KMS-11 (cell line): ENCODE measurements around the gene ZNF827.

Source experiments
- H2AFZ ChIP-seq: fragments of 200-600 bp; sonication (generic); 2 replicates; pipeline ENCODE4 v1.6.1; 2016; ENCODE audit warnings: antibody characterized with exemption, mixed run types, low read depth
- H3K27ac ChIP-seq: fragments of 200-600 bp; sonication (generic); 2 replicates; pipeline ENCODE4 v1.6.1; 2016; ENCODE audit warnings: mild to moderate bottlenecking, mixed run types
- H3K27me3 ChIP-seq: fragments of 200-600 bp; sonication (generic); 2 replicates; pipeline ENCODE4 v1.6.1; 2017; ENCODE audit warnings: mild to moderate bottlenecking, low read depth, mixed run types, moderate library complexity; ENCODE audit not compliant: insufficient read depth
- H3K36me3 ChIP-seq: fragments of 200-600 bp; sonication (generic); 2 replicates; pipeline ENCODE4 v1.6.1; 2017; ENCODE audit warnings: mild to moderate bottlenecking, mixed run types; ENCODE audit not compliant: insufficient read depth
- H3K4me1 ChIP-seq: fragments of 200-600 bp; sonication (generic); 2 replicates; pipeline ENCODE4 v1.6.1; 2016; ENCODE audit warnings: mild to moderate bottlenecking, low read depth, mixed run types; ENCODE audit not compliant: poor library complexity, severe bottlenecking
- H3K4me2 ChIP-seq: fragments of 200-600 bp; sonication (generic); 2 replicates; pipeline ENCODE4 v1.7.0; 2016; ENCODE audit warnings: mild to moderate bottlenecking, mixed run types
- H3K4me3 ChIP-seq: fragments of 200-600 bp; sonication (generic); IDR thresholded peaks from 2 replicates; pipeline ENCODE4 v1.6.1; 2017; ENCODE audit warnings: low read depth, low read length, mixed read lengths; ENCODE audit not compliant: insufficient read depth
- H3K79me2 ChIP-seq: fragments of 200-600 bp; sonication (generic); 2 replicates; pipeline ENCODE4 v1.6.1; 2016; ENCODE audit warnings: low read depth, mixed run types; ENCODE audit not compliant: insufficient read depth
- H3K9ac ChIP-seq: fragments of 200-600 bp; sonication (generic); 2 replicates; pipeline ENCODE4 v1.6.1; 2016; ENCODE audit warnings: mild to moderate bottlenecking, mixed run types
- H4K20me1 ChIP-seq: fragments of 200-600 bp; sonication (generic); 2 replicates; pipeline ENCODE4 v1.6.1; 2016; ENCODE audit warnings: mild to moderate bottlenecking, mixed run types; ENCODE audit not compliant: insufficient read depth
- TF ChIP-seq, protein P1 (sequence below): fragments of 200-600 bp; sonication (generic); conservative IDR thresholded peaks from 2 replicates; pipeline ENCODE4 v1.6.1; 2017; ENCODE audit warnings: low read depth, mild to moderate bottlenecking, antibody characterized with exemption, low read length, moderate library complexity, mixed read lengths

Gene ZNF827

GRCh38 chr4:145757188-145757587, 181.4 kb downstream of the ZNF827 start:
- H2AFZ ChIP-seq = no peak overlapping the region
- H3K36me3 ChIP-seq = no peaks in the 10 kb centered on the region
- TF ChIP-seq, protein P1, sequence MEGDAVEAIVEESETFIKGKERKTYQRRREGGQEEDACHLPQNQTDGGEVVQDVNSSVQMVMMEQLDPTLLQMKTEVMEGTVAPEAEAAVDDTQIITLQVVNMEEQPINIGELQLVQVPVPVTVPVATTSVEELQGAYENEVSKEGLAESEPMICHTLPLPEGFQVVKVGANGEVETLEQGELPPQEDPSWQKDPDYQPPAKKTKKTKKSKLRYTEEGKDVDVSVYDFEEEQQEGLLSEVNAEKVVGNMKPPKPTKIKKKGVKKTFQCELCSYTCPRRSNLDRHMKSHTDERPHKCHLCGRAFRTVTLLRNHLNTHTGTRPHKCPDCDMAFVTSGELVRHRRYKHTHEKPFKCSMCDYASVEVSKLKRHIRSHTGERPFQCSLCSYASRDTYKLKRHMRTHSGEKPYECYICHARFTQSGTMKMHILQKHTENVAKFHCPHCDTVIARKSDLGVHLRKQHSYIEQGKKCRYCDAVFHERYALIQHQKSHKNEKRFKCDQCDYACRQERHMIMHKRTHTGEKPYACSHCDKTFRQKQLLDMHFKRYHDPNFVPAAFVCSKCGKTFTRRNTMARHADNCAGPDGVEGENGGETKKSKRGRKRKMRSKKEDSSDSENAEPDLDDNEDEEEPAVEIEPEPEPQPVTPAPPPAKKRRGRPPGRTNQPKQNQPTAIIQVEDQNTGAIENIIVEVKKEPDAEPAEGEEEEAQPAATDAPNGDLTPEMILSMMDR = no peak
- H3K79me2 ChIP-seq = no peaks in the 10 kb centered on the region
- no peaks in the 10 kb centered on the region for H3K4me1 ChIP-seq
- H4K20me1 ChIP-seq = no peaks in the 10 kb centered on the region
- H3K27me3 ChIP-seq = no peaks in the 10 kb centered on the region
- H3K27ac ChIP-seq = no peak overlapping the region
- H3K9ac ChIP-seq = no peak overlapping the region
- no peak overlapping the region for H3K4me2 ChIP-seq
- no peak overlapping the region for H3K4me3 ChIP-seq

- H2AFZ ChIP-seq = no peak overlapping the region
- H3K36me3 ChIP-seq = no peaks in the 10 kb centered on the region
- H3K4me3 ChIP-seq = no peak overlapping the region
- no peak overlapping the region for H3K4me2 ChIP-seq
- no peaks in the 10 kb centered on the region for H3K4me1 ChIP-seq
- H4K20me1 ChIP-seq = no peaks in the 10 kb centered on the region
- H3K79me2 ChIP-seq = no peaks in the 10 kb centered on the region
- TF ChIP-seq, protein P1 = no peak
- no peaks in the 10 kb centered on the region for H3K27me3 ChIP-seq
- H3K9ac ChIP-seq = no peak overlapping the region
- H3K27ac ChIP-seq = no peak overlapping the region
These were observed 182.4 kb downstream of the ZNF827 start for GRCh38 chr4:145756244-145756643.

DNA sequence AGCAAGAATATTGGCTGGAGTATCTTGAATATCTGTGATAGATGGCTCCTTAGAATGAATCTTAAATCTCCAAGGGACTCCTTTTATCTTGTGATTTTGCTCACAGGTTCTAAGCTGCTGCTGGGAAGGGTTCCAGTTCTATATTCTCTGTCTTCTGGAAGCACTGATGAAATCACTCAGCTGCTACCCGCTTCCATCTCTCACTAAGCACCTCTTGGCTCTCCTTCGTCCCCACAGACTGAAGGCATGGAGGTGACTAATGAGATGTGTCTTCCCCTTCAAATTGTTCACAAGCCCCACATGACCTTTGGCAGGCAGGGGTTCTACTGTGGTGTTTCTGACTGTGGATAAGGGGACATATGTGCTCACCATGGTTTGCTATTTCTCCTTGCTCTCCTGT, 182.8 kb downstream of the ZNF827 start:
- H3K79me2 ChIP-seq = no peaks in the 10 kb centered on the region
- H3K4me1 ChIP-seq = no peaks in the 10 kb centered on the region
- no peaks in the 10 kb centered on the region for H3K36me3 ChIP-seq
- H3K27me3 ChIP-seq = no peaks in the 10 kb centered on the region
- H3K9ac ChIP-seq = no peak overlapping the region
- H3K4me2 ChIP-seq = no peak overlapping the region
- no peak overlapping the region for H3K4me3 ChIP-seq
- no peaks in the 10 kb centered on the region for H4K20me1 ChIP-seq
- no peak overlapping the region for H3K27ac ChIP-seq
- H2AFZ ChIP-seq = no peak overlapping the region
- TF ChIP-seq, protein P1 = no peak

- H3K9ac ChIP-seq = no peak overlapping the region
- no peak overlapping the region for H3K4me2 ChIP-seq
- H3K79me2 ChIP-seq = no peaks in the 10 kb centered on the region
- no peaks in the 10 kb centered on the region for H3K36me3 ChIP-seq
- no peak overlapping the region for H3K4me3 ChIP-seq
- H2AFZ ChIP-seq = no peak overlapping the region
- no peaks in the 10 kb centered on the region for H3K4me1 ChIP-seq
- TF ChIP-seq, protein P1 = no peak
- H3K27ac ChIP-seq = no peak overlapping the region
- no peaks in the 10 kb centered on the region for H4K20me1 ChIP-seq
- H3K27me3 ChIP-seq = no peaks in the 10 kb centered on the region
These were observed 195.0 kb downstream of the ZNF827 start for GRCh38 chr4:145743641-145744040.
